ENCODE data around the gene TCF25.
"Not testable (repeated sequence)": the region's sequence is repeated elsewhere in the genome, so short reads cannot be mapped to it uniquely, and the experiment has no call there.

The TCF25 gene

DNA sequence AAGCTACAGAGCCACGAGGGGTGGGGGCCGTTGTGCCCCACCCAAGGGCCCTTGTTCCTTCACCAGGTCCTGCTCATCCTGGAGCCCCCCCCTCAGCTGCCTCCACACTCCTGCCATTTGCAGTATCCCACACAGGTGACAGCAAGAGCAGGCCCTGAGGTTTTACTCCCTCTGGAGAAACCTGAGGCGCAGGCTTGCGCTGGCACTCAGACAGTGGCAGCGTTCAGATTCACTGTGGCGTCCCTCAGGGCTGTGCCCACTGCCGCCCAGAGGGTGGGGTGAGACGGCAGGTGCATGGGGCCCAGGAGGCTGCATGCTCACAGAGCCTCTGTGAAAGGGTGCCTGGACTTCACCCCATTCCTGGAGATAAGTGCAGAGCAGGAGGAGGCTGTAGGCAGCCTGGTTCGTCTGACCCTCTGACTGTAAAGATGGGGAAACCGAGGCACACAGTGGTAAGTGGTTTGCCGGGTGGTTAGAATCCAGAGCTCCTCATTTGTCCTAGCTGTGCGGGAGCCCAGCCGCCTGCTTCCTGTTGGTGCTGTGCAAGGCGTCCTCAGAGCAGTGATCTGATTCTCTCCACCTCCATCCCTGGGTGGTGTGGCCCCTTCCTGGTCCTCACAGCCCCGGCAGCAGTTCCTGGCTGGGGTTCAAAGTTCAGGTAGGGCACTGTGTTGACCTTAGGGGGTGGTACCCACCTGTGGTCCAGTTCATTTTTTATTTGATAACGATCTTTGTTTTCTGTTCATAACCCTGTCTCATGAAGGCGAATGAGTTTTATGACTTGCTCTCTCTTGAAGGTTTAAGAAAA is 43.6 kb upstream of the TCF25 start:
- TF ChIP-seq, protein P1, sequence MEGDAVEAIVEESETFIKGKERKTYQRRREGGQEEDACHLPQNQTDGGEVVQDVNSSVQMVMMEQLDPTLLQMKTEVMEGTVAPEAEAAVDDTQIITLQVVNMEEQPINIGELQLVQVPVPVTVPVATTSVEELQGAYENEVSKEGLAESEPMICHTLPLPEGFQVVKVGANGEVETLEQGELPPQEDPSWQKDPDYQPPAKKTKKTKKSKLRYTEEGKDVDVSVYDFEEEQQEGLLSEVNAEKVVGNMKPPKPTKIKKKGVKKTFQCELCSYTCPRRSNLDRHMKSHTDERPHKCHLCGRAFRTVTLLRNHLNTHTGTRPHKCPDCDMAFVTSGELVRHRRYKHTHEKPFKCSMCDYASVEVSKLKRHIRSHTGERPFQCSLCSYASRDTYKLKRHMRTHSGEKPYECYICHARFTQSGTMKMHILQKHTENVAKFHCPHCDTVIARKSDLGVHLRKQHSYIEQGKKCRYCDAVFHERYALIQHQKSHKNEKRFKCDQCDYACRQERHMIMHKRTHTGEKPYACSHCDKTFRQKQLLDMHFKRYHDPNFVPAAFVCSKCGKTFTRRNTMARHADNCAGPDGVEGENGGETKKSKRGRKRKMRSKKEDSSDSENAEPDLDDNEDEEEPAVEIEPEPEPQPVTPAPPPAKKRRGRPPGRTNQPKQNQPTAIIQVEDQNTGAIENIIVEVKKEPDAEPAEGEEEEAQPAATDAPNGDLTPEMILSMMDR (IDR thresholded peaks at IDR 0.05; ENCODE audit: low read depth, low read length), result no peak
- no peak for DNase-seq (ENCODE audit: extremely low read depth, low read depth)

DNA sequence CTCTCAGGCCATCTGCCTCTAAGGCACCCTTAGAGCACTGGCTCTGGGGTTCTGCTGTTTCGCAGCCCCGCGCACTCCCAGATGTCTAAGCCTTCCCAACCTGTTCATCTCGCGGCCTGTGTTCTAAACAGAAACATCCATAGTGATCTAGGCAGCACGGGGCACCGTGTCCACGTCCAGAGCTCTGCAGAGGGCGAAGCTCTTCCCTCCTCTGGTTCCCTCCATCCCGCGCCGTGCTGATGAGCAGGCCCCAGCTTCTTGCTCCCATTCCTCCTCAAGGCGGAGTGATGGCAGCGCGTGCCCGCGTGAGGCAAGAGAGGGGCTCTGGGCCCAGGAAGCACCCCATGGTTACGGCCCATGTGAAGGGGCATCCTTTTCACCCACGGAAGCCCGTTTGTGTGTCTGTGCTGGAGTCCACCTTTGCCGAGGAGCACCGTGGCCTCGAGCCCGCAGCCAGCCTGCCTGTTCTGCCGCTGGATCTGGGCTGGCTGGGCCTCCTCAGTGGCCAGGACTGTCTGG is 41.5 kb upstream of the TCF25 start:
- TF ChIP-seq, protein P1 (IDR thresholded peaks at IDR 0.05; ENCODE audit: low read depth, low read length), result no peak
- no peak for DNase-seq (ENCODE audit: extremely low read depth, low read depth)

DNA sequence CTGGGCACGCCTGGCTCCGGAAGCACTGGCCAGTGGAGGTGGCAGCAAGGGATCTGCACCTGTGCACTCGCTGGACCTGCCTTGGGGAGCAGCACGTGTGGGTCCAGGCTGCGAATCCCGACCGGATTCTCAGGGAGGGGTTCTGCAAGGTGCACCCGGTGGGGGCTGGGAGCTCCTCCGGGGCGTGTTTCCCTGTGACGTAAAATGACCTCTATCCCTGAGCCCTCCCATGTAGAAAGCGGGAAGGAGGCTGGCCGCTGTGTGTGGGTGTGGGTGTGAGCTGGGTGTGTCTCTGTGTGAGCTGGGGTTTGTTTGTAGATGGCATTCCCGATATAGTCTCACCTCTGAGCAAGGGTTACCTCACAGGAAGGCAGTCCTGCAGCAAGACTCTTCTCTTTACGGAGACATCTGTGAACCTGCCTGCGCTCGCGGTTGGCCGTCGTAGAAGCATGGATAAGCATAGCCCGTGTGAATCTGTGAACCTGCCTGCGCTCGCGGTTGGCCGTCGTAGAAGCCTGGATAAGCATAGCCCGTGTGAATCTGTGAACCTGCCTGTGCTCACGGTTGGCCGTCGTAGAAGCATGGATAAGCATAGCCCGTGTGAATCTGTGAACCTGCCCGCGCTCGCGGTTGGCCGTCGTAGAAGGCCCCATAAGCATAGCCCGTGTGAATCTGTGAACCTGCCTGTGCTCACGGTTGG is 39.6 kb upstream of the TCF25 start:
- not testable (repeated sequence) for DNase-seq (ENCODE audit: extremely low read depth, low read depth)

DNA sequence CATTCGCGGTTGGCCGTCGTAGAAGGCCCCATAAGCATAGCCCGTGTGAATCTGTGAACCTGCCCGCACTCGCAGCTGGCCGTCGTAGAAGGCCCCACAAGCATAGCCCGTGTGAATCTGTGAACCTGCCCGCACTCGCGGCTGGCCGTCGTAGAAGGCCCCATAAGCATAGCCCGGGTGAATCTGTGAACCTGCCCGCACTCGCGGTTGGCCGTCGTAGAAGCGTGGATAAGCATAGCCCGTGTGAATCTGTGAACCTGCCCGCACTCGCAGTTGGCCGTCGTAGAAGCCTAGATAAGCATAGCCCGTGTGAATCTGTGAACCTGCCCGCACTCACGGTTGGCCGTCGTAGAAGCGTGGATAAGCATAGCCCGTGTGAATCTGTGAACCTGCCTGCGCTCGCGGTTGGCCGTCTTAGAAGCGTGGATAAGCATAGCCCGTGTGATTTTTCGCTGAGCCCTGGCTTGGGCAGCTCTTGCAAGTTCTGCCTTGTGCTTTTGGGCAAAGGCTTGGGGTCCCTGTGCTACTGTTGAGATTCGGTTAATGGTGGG is 38.5 kb upstream of the TCF25 start:
- DNase-seq (ENCODE audit: extremely low read depth, low read depth), result not testable (repeated sequence)

DNA sequence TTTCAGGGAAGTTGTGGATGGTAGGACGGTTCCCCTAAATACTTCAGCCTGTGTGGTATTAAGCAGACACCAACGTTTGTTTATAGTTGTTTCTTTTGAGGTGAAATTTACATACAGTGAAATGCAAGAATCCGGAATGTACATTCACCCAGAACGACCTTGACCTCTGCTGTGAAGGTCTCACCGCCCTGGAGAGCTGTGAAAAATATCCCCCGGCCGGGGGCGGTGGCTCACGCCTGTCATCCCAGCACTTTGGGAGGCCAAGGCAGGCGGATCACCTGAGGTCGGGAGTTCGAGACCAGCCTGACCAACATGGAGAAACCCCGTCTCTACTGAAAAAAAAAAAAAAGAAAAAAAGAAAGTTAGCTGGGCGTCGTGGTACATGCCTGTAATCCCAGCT is 36.9 kb upstream of the TCF25 start:
- not testable (repeated sequence) for DNase-seq (ENCODE audit: extremely low read depth, low read depth)

DNA sequence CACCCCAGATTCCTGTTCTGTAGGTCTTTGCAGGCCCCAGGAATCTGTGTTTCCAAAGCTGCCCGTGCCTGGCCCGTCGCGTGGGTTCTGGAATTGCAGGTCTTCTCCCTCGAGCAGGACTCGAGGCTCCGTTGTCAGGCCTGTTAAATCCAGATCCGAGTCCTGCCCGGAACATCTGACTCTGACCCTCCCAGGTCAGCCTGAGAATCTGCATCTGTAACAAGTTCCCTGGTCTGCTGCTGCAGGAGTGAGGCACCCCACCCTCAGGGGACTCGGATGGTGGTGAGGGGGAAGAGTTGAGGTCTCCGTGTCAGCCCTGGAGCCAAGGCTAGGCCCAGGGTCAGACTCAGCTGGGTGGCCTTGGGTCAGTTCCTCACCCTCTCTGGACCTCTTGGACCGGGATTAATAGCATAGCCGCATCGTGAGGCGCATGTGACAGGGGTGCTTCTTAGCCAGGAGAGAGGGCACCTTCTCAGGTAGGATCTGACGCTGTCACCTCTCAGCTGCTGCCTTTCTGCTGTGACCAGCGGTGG is 36.3 kb upstream of the TCF25 start:
- TF ChIP-seq, protein P1 (IDR thresholded peaks at IDR 0.05; ENCODE audit: low read depth, low read length), result no peak
- no peak for DNase-seq (ENCODE audit: extremely low read depth, low read depth)

DNA sequence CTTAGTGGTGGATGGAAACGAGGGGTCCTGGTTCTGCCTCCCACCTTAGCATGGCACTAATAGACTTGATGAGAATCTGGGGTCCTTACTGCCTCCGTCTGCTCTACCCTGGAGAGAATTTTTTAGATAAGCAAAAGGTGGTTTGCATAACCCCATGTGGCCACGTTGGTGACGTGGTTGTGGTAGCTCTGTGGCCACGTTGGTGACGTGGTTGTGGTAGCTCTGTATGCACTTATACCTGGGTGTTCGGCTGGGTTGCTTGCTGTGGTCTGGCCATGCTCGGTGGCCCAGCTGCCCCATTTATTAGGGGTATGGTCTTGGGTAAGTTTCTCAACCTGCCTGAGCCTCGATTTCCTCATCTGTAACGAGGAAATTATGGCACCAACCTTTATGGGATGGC is 32.1 kb upstream of the TCF25 start:
- no peak for DNase-seq (ENCODE audit: extremely low read depth, low read depth)
- TF ChIP-seq, protein P1 (IDR thresholded peaks at IDR 0.05; ENCODE audit: low read depth, low read length), result no peak

DNA sequence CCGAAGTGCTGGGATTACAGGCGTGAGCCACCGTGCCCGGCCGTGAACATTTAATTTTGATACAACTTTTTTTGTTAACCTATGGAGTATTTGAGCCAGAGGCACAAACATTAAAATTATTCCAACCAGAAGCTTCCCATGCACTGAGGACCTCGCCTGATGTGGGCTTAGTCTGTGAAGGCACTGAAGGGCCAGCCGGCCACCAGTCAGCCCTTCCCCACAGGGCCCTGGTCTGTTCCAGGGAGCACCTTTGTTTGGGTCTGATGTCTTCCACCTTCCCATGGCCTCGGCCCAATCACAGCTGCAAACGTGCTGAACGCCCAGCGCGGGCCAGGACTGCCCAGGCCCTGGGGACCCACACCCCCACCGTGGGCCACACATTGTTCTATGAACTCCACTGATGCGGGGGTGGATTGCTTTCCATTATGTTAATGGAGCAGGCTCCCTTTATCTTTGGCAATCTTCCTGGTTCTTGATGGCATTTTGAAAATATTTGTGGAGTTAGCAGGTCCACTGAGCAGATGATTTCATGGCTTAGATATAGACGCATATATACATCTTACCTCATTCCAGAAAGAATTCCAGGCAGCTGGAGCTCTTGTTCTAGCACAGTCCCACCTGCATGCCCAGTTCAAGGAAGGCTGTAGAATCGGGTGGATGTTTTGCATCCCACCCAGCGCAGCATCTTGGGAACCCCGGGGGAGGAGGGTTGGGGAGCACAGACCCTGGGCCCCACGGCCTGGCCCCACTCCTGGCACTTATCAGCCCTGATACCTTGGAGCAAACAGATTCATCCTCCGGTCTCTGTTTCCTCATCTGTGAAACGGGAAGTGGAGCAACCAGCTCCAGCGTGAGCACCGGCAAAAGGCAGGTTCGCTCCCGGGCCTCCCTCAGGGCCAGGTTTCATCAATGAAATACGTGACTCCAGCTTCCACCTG is 30.7 kb upstream of the TCF25 start:
- DNase-seq (ENCODE audit: extremely low read depth, low read depth), result no peak
- TF ChIP-seq, protein P1 (IDR thresholded peaks at IDR 0.05; ENCODE audit: low read depth, low read length), result no peak

All from AG09319 (cell line).